Lung (tissue), 12 donors: ENCODE data around the gene SIGLEC6. TPM values are rescaled to one million over a fixed set of nuclear protein-coding genes. Genes with fewer than 3 reads are reported as not detected.

Experiments
- ATAC-seq: fragments of 200-7000 bp; cut with Tn5 transposase; one replicate; pipeline ENCODE4 v1.9.1; 2020; ENCODE audit warnings: moderate number of reproducible peaks; ENCODE audit not compliant: insufficient read depth, low FRiP score
- DNase-seq, 3 donors: peaks; one replicate each; pipeline ENCODE4 v3.0.0-alpha.2; 2013 to 2017
- H3K27ac ChIP-seq, 2 donors: one replicate each; pipeline ENCODE4 v1.5.1; 2013; ENCODE audit warnings: mild to moderate bottlenecking in 2 of 2, moderate library complexity in 2 of 2, control low read depth in 1 of 2, inconsistent platforms in 1 of 2, low read depth in 1 of 2, low read length in 1 of 2
- H3K27me3 ChIP-seq, 3 donors: one replicate each; pipeline ENCODE4 v1.5.1; 2013; ENCODE audit warnings: low read length in 2 of 3; ENCODE audit not compliant: control insufficient read depth in 3 of 3, insufficient read depth in 3 of 3
- H3K36me3 ChIP-seq, 4 donors: one replicate each; pipeline ENCODE4 v1.5.1; 2013; ENCODE audit warnings: low read length in 4 of 4, mild to moderate bottlenecking in 1 of 4, moderate library complexity in 1 of 4; ENCODE audit not compliant: control insufficient read depth in 4 of 4, insufficient read depth in 4 of 4
- H3K4me1 ChIP-seq, 5 donors: one replicate each; pipeline ENCODE4 v1.5.1; 2013; ENCODE audit warnings: low read length in 5 of 5, mild to moderate bottlenecking in 2 of 5, moderate library complexity in 1 of 5; ENCODE audit not compliant: control insufficient read depth in 5 of 5, insufficient read depth in 5 of 5
- H3K4me3 ChIP-seq: one replicate; pipeline ENCODE4 v1.5.1; 2013; ENCODE audit warnings: mild to moderate bottlenecking, control low read depth, moderate library complexity
- H3K9ac ChIP-seq, 2 donors: one replicate each; pipeline ENCODE4 v1.5.1; 2013; ENCODE audit warnings: low read length in 2 of 2, control low read depth in 1 of 2; ENCODE audit not compliant: insufficient read depth in 1 of 2
- H3K9me3 ChIP-seq, 4 donors: one replicate each; pipeline ENCODE4 v1.5.1; 2013; ENCODE audit warnings: low read length in 3 of 4, mild to moderate bottlenecking in 1 of 4, moderate library complexity in 1 of 4; ENCODE audit not compliant: control insufficient read depth in 4 of 4, insufficient read depth in 3 of 4
- WGBS, 2 donors: extraction: QIAGEN DNeasy Blood & Tissue Kit; methylation state at CpG; one replicate each; pipeline ENCODE4 v1.1.7; 2013; 5-methylcytosine and 5-hydroxymethylcytosine counted together
- polyA plus RNA-seq, 2 donors: library from polyadenylated mRNA; stranded (reverse); fragments of 200-250 nt; gene quantifications; one replicate each; pipeline ENCODE4 v1.2.1, GENCODE V29; 2013
- total RNA-seq, 2 donors: library from RNA; depleted of rRNA in 1 of 2; stranded (reverse); fragments of >200 nt in 1 of 2; gene quantifications; one replicate each; pipeline ENCODE4 v1.2.1, GENCODE V29; 2014 to 2021
- TF ChIP-seq, protein P1 (sequence below): IDR thresholded peaks from 2 replicates; pipeline ENCODE4 v1.5.1; 2012; ENCODE audit warnings: mild to moderate bottlenecking; ENCODE audit errors: control extremely low read depth, extremely low read depth
- donor health status: control.
- donor health status: control.
- donor health status: Bipolar disorder and iron deficiency.
- donor health status: healthy.
- donor health status: DM: yes; HTN: yes; CAD: no.

The SIGLEC6 gene
- total and polyA plus RNA-seq, 4 donors = 0.23 to 5.3 (median 0.45) TPM

DNA sequence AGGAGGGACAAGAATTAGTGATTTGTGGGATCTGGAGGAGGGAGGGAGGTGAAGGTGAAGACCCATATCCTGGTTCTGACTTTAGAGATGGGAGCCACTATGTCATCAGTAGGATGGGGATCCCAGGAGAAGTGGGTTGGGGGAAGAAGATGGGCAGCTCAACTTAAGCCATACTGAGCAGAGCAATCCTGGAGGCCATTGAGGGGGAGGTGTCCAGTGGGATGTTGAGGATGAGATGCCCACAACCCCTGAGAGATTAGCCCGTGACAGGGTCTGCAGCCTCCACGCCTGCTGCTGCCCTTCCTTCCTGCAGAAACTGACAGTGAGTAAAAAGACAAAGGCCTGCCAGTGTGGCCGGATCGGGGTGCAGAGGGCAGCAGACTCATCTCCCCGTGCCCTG is 11.2 kb upstream of the SIGLEC6 start:
- TF ChIP-seq, protein P1, sequence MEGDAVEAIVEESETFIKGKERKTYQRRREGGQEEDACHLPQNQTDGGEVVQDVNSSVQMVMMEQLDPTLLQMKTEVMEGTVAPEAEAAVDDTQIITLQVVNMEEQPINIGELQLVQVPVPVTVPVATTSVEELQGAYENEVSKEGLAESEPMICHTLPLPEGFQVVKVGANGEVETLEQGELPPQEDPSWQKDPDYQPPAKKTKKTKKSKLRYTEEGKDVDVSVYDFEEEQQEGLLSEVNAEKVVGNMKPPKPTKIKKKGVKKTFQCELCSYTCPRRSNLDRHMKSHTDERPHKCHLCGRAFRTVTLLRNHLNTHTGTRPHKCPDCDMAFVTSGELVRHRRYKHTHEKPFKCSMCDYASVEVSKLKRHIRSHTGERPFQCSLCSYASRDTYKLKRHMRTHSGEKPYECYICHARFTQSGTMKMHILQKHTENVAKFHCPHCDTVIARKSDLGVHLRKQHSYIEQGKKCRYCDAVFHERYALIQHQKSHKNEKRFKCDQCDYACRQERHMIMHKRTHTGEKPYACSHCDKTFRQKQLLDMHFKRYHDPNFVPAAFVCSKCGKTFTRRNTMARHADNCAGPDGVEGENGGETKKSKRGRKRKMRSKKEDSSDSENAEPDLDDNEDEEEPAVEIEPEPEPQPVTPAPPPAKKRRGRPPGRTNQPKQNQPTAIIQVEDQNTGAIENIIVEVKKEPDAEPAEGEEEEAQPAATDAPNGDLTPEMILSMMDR = no peak
- Histone ChIP-seq H3K4me1 (no peaks in the 10 kb centered on the region), H3K9me3 (peaks cover 0 to 11% (median 0%) of the 10 kb centered on the region in 4 donors), H3K36me3 (no peaks in the 10 kb centered on the region), H3K9ac (no peak overlapping the region), H3K27ac (no peak overlapping the region), H3K4me3 (no peak overlapping the region), H3K27me3 (peaks cover 0 to 3% (median 0%) of the 10 kb centered on the region in 3 donors)
- ATAC-seq (no peak), DNase-seq (no peak)
- WGBS, 2 donors = 65 to 83% methylated on average over 5 of the region's 5 CpGs

DNA sequence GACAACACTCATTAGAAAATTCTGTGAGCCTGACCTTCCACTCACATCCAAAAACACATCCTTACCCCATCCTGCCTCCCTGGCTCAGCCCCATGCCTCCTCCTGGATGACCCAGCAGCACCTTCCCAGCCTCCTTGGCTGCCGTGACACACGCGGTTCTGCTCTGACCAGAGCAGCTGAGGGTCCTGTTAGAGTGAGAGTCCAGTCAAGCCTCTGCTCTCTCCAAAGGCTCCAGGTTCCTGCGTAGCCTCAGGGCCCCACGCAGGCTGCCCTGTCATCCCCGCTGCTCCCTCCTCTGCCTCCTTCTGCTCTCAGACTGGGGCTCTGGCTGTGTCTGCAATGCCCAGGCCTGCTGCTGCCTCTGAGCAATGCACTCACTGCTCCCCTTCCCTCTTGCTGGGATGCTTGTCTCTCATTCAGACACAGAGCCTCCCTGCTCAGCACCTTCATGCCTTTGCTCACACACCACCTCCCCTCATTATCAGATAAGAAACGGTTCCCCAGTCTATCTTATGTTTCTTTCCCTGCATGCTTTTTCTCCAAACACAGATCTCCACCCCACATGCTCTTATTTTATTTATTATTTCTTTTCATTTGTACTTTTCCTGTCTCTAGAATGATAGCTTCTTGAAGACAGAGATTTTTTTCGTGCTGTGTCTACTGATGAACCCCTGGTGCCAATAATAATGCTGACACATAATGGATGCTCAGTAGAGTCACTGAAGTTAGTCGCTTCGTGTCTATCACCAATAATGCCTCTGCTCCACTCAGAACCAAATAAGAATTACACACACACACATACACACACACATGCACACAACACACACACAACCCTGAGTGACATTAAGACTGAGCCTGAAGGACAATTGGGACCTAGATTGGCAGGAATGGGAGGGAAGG is 10.2 kb upstream of the SIGLEC6 start:
- WGBS, 2 donors = 60 to 72% methylated on average over 10 of the region's 10 CpGs
- Histone ChIP-seq H3K27me3 (peaks cover 0 to 3% (median 0%) of the 10 kb centered on the region in 3 donors), H3K9ac (no peak overlapping the region), H3K36me3 (no peaks in the 10 kb centered on the region), H3K27ac (no peak overlapping the region), H3K4me1 (no peaks in the 10 kb centered on the region), H3K4me3 (no peak overlapping the region), H3K9me3 (peaks cover 0 to 15% (median 0%) of the 10 kb centered on the region in 4 donors)
- TF ChIP-seq, protein P1 = no peak
- DNase-seq = no peak
- no peak for ATAC-seq

DNA sequence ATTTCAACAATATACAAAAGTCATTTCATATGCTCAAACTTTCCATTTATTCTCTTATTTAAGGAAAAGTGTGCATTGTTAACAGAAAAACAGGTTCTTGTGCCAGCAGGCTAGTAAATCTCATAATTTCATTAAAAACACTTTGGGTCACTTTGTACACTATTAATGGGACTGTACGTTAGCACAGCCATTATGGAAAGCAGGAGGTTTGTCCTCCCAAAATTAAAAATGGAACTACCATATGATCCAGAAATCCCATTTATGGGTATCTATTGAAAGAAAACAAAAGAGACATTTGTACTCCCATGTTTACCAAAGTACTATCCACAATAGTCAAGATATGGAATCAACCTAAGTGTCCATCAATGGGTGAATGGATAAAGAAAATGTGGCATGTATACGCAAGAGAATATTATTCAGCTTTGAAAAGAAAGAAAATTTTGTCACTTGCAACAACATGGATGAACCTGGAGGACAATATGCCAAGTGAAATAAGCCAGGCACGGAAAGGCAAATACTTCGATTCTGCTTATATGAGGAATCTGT is 8.4 kb upstream of the SIGLEC6 start:
- peaks cover 0 to 15% (median 0%) of the 10 kb centered on the region in 4 donors for H3K9me3 ChIP-seq
- H3K36me3 ChIP-seq = no peaks in the 10 kb centered on the region
- no peak overlapping the region for H3K9ac ChIP-seq
- H3K27me3 ChIP-seq = peaks cover 0 to 3% (median 0%) of the 10 kb centered on the region in 3 donors
- no peaks in the 10 kb centered on the region for H3K4me1 ChIP-seq
- H3K27ac ChIP-seq = no peak overlapping the region
- TF ChIP-seq, protein P1 = no peak
- ATAC-seq (no peak), DNase-seq (no peak)
- WGBS, 2 donors = 88 to 95% methylated on average over 4 of the region's 4 CpGs
- H3K4me3 ChIP-seq = no peak overlapping the region
